ENCODE data around the gene PISD.

PISD gene

GRCh38 chr22:31625661-31626426 is 36.2 kb downstream of the PISD start:
- peak; percentile 59 for DNase-seq (ENCODE audit: low spot score)

GRCh38 chr22:31625257-31625640 is 36.8 kb downstream of the PISD start:
- DNase-seq (ENCODE audit: low spot score), result no peak

GRCh38 chr22:31623592-31624304 is 38.3 kb downstream of the PISD start:
- no peak for DNase-seq (ENCODE audit: low spot score)

- DNase-seq (ENCODE audit: low spot score), result no peak
Measured at GRCh38 chr22:31622980-31623379, 39.0 kb downstream of the PISD start.

- no peak for DNase-seq (ENCODE audit: low spot score)
Measured at GRCh38 chr22:31621507-31622124, 40.4 kb downstream of the PISD start.

- no peak for DNase-seq (ENCODE audit: low spot score)
Measured at GRCh38 chr22:31620756-31621480, 41.1 kb downstream of the PISD start.

GRCh38 chr22:31619611-31620300 is 42.3 kb downstream of the PISD start:
- DNase-seq (ENCODE audit: low spot score), result no peak

- no peak for DNase-seq (ENCODE audit: low spot score)
Measured at GRCh38 chr22:31618471-31619176, 43.4 kb downstream of the PISD start.

GRCh38 chr22:31618057-31618456 is 44.0 kb downstream of the PISD start:
- no peak for DNase-seq (ENCODE audit: low spot score)

GRCh38 chr22:31616315-31616980 is 45.6 kb downstream of the PISD start:
- no peak for DNase-seq (ENCODE audit: low spot score)

- no peak for DNase-seq (ENCODE audit: low spot score)
Measured at GRCh38 chr22:31615940-31616314, 46.1 kb downstream of the PISD start.

- no peak for DNase-seq (ENCODE audit: low spot score)
Measured at GRCh38 chr22:31615491-31615860, 46.5 kb downstream of the PISD start.

GRCh38 chr22:31614781-31615490 is 47.1 kb downstream of the PISD start:
- no peak for DNase-seq (ENCODE audit: low spot score)

- DNase-seq (ENCODE audit: low spot score), result no peak
Measured at GRCh38 chr22:31613904-31614296, 48.1 kb downstream of the PISD start.

GRCh38 chr22:31613286-31613903 is 48.6 kb downstream of the PISD start:
- DNase-seq (ENCODE audit: low spot score), result no peak

- no peak for DNase-seq (ENCODE audit: low spot score)
Measured at GRCh38 chr22:31612891-31613285, 49.1 kb downstream of the PISD start.

- DNase-seq (ENCODE audit: low spot score), result no peak
Measured at GRCh38 chr22:31611061-31611760, 50.8 kb downstream of the PISD start.

- no peak for DNase-seq (ENCODE audit: low spot score)
Measured at GRCh38 chr22:31610611-31611010, 51.4 kb downstream of the PISD start.

- DNase-seq (ENCODE audit: low spot score), result no peak
Measured at GRCh38 chr22:31609716-31610115, 52.3 kb downstream of the PISD start.
